ENCODE results near the gene EXO5.
"Not testable (repeated sequence)": the region's sequence is repeated elsewhere in the genome, so short reads cannot be mapped to it uniquely, and the experiment has no call there.

DNA sequence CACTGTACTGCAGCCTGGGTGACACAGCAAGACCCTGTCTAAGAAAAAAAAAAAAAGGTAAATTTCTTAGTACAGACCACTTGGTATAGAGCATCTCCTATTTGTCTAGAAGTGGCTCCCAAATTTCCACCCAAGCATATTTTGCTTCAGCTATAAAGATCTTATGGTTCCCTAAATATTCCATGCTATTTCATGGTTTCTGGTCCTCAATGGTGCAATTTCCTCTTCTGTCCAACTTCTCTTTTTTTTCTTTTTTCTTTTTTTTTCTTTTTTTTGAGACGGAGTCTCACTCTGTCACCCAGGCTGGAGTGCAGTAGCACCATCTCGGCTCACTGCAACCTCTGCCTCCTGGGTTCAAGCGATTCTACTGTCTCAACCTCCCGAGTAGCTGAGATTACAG lies 5.9 kb upstream of the EXO5 start:
- TF ChIP-seq POLR2A (IDR thresholded peaks at IDR 0.05) = not testable (repeated sequence)
- TF ChIP-seq, protein P1, sequence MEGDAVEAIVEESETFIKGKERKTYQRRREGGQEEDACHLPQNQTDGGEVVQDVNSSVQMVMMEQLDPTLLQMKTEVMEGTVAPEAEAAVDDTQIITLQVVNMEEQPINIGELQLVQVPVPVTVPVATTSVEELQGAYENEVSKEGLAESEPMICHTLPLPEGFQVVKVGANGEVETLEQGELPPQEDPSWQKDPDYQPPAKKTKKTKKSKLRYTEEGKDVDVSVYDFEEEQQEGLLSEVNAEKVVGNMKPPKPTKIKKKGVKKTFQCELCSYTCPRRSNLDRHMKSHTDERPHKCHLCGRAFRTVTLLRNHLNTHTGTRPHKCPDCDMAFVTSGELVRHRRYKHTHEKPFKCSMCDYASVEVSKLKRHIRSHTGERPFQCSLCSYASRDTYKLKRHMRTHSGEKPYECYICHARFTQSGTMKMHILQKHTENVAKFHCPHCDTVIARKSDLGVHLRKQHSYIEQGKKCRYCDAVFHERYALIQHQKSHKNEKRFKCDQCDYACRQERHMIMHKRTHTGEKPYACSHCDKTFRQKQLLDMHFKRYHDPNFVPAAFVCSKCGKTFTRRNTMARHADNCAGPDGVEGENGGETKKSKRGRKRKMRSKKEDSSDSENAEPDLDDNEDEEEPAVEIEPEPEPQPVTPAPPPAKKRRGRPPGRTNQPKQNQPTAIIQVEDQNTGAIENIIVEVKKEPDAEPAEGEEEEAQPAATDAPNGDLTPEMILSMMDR (IDR thresholded peaks at IDR 0.05) = not testable (repeated sequence)

Data from testis (tissue), 2 donors.